ENCODE data around the gene SLX4.
"Not testable (repeated sequence)": the region's sequence is repeated elsewhere in the genome, so short reads cannot be mapped to it uniquely, and the experiment has no call there.

SLX4 gene

GRCh38 chr16:3642397-3643094 lies 31.1 kb upstream of the SLX4 start:
- no peak for DNase-seq

GRCh38 chr16:3641801-3642396 lies 30.5 kb upstream of the SLX4 start:
- no peak for DNase-seq

- no peak for DNase-seq
These were observed 29.5 kb upstream of the SLX4 start for GRCh38 chr16:3640632-3641501.

- DNase-seq = no peak
These were observed 28.8 kb upstream of the SLX4 start for GRCh38 chr16:3640207-3640606.

- no peak for DNase-seq
These were observed 27.7 kb upstream of the SLX4 start for GRCh38 chr16:3638916-3639644.

- DNase-seq = peak in 1 of 5 experiments; percentile 59
These were observed 26.0 kb upstream of the SLX4 start for GRCh38 chr16:3637371-3637923.

GRCh38 chr16:3625911-3626732 lies 14.7 kb upstream of the SLX4 start:
- peak in 2 of 5 experiments; percentile 10 to 92 for DNase-seq

GRCh38 chr16:3625331-3625730 lies 13.9 kb upstream of the SLX4 start:
- no peak for DNase-seq

- DNase-seq = no peak
These were observed 12.2 kb upstream of the SLX4 start for GRCh38 chr16:3623642-3624041.

GRCh38 chr16:3618769-3619141 lies 7.3 kb upstream of the SLX4 start:
- DNase-seq = no peak

GRCh38 chr16:3612510-3613466 lies 1.4 kb upstream of the SLX4 start:
- no peak for DNase-seq

GRCh38 chr16:3610698-3611145 lies 684 bp downstream of the SLX4 start:
- no peak for DNase-seq

GRCh38 chr16:3609895-3610697 lies 1.3 kb downstream of the SLX4 start:
- DNase-seq = no peak

- DNase-seq = not testable (repeated sequence)
These were observed 2.4 kb downstream of the SLX4 start for GRCh38 chr16:3608976-3609375.

- DNase-seq = no peak
These were observed 3.3 kb downstream of the SLX4 start for GRCh38 chr16:3608069-3608468.

GRCh38 chr16:3607634-3608033 lies 3.8 kb downstream of the SLX4 start:
- DNase-seq = no peak

GRCh38 chr16:3607161-3607560 lies 4.2 kb downstream of the SLX4 start:
- DNase-seq = no peak

GRCh38 chr16:3606441-3606840 lies 5.0 kb downstream of the SLX4 start:
- no peak for DNase-seq

GRCh38 chr16:3602320-3602653 lies 9.1 kb downstream of the SLX4 start:
- DNase-seq = no peak

Measured in T-helper 2 cell (primary cell).